GOT3 (cell line): Measurements from ENCODE around the gene RAB11FIP2.

Experiments used
- DNase-seq: peaks from one replicate; lab custom pipeline; 2025; ENCODE audit warnings: mixed read lengths; lab: John Stamatoyannopoulos, UW

RAB11FIP2 gene

DNA sequence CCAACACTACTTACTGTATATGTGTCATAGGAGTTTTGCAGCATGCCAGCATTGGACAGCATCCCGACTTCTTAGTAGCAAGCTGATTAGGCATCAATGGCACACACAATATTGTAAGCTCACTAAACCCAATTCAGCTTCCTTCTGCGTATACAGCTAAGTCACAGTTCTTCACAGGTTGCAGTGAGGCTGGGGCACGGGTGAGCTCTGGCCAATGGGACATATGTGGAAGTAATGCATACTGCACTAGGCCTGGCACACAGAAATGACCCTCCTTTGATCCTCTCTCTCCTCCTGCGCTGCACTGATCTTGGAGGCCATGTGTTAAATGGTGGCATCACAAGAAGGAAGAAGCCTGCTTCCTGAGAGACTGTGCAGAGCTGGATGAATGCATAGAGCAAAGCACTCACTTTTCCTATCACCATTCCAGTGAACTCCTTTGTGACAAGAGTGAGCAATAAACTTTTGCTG lies 11.9 kb downstream of the RAB11FIP2 start:
- no peak for DNase-seq

DNA sequence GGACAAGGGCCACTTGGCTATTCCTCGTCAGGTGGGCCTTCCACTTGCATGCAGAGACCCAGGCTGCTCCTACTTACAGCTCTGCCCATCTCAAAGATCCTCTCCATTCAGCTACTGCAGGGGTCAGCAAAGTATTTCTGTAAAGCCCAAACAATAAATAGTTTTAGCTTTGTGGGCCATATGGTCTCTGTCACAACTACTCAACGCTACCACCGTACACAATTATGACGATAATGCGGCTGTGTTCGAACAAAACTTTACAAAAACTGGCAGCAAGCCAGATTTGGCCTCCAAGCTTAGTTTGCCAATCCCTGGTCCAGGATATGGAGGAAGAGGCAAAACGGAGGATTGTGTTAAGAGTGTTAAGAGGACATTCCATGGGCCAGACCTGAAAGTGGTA lies 12.8 kb downstream of the RAB11FIP2 start:
- DNase-seq: no peak

DNA sequence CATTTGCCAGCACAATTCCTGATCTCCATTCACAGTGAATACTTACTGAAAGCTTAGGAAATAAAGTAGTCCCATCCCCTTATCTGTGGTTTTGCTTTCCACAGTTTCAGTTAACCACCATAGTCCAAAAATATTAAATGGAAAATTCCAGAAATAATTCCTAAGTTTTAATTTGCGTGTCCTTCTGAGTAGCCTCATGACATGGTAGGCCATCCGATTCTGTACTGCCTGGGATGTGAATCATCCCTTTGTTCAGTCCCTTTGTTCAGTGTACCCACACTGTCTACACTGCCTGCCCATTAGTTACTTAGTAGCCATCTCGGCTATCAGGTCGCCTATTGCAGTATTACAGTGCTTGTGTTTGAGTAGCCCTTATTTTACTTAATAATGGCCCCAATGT lies 14.2 kb downstream of the RAB11FIP2 start:
- DNase-seq: no peak

DNA sequence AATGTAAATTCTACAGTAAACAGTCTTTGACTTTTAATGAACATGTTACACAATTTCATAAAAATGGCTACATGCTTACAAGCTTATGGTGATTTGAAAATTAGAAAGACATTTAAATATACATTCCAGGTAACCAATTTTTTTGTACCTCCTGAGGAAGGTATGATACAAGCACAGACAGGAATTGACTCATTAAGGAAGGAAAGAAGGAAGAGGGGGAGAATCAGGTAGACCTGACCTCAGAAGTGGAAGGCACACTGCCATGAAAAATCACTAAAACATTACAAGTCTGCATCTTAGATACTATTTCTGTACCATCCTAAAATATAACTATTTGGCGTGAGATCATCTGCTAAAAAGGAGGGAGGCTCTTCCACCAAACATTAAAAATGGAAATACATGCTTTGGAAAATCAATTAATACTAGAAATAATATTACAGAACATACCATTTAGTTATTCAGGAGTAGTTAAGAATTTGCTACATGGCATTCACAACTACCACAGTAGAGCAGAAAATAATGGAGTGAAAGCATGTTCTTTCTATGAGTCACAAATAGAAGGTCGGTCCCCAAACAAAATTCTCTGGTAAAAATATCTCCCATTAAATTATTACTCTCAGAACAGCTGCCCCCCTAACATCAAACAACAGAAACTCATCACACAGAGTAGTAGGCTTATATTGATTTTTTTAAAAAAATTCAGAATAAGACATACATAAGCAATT lies 15.2 kb downstream of the RAB11FIP2 start:
- no peak for DNase-seq

DNA sequence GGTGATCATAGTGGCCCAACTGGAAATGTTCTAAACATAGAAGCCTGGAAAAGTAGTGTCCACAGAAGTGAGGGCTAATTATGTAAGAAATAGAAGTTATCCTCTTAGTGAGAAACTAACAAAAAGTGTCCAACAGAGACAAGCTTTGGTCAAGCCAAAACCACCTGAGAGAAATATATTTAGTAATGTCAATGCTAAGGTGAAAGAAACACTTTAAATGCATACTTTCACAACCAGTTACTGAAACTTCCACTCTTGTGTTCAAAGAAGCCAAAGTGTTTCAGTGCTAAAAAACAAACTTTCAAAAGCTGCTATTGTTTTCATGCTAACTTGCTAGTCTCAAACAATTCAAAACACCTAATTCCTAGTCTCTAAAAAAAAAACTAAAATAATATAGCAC lies 18.1 kb downstream of the RAB11FIP2 start:
- no peak for DNase-seq

DNA sequence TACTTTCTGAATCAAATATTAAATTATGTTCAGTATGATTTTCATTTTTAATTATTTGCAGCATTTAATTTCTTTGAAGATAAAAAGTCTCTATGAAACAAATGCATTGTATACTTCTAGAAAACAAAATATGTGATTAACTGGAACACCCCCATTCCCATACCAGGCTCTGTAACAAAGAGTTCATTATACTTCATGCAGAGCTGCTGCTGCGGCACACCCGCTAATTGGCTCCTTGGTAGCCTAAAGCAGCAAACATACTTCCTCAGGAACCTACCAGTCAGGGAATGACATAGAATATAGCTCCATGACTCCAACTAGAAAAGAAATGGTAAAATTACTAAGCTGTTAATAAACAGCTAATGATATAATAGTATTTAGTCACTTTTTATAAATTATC lies 19.3 kb downstream of the RAB11FIP2 start:
- no peak for DNase-seq

DNA sequence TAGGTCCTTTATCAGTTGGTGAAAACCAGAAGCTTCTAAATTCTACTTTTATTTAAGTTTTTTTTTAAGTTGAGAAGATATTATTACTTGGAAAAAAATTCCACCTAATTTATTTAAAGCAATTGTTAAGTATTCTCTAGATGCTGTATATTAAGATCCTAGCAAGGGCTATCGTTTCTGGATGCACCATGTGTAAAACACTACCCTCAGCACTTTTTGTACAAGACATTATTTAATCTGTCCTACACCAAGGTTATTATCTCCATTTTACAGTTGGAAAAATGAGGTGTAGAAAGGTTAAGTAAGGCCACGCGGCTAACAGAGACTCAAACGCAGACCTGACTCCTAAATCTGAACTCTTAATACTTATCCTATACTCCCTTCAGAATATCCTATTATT lies 19.8 kb downstream of the RAB11FIP2 start:
- no peak for DNase-seq

DNA sequence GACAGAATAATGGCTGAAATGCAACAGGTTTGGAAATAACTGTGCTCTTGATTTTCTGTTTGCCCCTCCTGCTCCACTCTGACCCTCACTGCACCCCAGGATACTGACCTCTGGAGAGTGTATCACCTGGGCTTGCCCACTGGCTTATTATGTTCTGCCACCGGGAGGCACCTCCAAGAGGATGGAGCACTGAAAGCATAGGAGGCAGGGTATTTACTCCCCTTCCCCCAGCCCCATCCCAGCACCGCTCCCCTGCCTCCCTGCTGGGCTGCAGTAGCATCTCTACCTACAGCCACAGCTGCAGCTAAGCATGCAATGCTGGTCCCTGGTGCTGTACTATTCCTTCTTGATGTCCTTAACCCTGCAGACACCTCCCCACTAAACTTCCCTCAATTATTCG lies 26.4 kb downstream of the RAB11FIP2 start:
- no peak for DNase-seq

DNA sequence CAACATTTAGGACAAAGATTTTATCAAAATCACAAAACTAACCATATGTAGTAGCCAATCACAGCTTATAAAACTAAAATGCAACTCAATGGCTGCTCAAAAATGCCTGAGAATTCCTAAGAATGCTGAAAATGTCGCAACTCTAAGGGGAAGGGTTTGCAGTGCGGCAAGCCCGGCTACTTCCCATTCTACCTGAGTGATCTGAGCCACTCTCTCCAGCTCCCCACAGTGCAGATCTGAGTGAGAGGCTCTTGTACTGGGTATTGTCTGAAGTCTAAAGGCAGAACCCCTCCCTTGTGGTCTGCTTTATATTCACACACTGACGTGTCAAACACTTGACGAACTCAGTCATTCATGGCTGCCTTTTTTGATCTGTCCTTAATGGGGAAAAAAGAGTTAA lies 28.9 kb downstream of the RAB11FIP2 start:
- no peak for DNase-seq

DNA sequence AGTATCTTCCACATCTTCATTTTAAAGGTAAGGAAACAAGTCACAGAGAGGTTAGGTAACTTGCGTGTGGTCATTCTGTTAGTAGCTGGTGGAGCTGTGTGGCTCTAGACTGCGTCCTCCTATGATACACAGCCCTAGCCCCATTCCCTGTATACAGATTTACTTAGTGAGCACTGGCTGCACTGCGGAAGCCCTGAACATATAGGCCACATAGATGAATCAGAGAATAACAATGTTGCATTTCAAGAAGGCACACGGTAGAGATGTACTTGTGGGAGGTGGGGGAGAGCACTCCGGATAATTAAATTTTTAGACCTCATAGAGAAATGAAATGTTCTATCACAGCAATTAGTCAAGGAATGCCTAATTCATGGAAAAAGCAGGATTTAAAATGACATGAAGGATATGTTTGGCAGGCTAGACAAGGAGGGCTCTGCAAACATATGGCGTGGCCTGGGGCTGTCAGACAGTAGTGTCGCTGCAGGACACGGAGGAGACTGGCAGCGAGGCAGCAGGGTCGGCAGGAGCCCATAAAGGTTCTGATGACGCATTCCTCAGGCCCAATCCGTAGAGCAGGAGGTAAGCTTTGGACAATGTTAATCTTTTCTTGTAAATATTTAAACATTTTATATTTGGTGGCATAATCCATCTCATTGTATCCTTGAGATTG lies 29.5 kb downstream of the RAB11FIP2 start:
- no peak for DNase-seq

DNA sequence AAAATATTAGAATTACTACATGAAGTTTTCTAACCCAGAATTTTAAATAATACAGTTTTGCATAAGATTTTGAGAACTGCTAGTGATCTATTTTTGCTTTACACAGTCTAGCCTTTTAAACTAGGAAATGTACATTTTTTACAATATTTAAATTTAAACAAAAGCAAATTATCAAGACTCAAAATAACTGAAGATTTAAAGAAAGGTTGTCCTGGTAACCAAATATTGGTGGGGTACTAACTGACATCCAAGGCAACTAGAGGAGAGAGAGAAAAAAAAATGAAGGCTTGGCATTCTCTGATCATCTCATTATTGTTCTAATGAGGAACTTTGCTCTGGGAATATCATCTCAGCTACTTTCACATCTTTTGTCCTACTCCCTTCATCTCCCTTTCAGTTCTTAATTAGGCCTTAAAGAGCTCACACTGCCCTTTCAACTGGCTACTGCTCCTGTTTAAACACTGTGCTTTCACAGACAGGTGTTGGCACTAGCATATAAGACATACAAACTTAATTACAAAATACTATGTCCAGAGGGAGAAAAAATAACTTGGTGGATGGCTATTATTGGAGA lies 33.7 kb downstream of the RAB11FIP2 start:
- DNase-seq: no peak

DNA sequence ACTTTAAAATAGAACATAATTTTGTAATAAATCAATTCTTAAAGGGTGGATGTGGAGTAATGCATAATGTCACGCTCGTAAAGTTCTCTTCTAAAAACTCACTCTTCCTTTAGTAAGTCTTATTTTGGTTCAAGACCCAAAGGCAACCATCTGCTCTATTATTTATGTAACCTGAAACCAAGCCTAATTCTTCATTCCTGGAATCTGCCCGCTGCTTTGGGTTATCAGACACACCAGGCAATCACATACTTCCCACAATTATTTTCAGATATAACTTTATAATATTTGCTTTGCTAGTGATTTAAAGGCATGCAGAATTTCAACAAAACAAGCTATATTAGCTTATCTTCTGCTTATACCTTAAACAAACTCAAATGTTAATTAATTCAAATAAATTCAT lies 39.0 kb downstream of the RAB11FIP2 start:
- DNase-seq: no peak

DNA sequence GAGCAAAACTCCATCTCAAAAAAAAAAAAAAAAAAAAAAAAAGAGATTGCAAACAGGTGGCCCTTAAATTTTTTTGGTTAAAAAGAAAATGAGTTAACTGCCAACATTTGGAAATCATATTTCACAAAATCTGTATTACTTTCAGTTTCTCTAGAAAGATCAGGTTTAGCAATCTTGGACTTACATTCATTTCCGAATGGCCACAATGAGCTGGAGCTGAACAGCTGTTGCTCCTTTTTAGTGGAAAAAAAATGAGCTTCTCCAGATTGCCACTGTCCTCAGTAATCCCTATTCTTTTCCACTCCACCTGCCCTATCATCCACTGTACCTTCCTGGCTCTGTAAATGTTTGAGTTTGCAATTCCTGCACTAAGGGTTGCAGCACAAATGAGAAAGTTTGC lies 43.6 kb downstream of the RAB11FIP2 start:
- DNase-seq: no peak

DNA sequence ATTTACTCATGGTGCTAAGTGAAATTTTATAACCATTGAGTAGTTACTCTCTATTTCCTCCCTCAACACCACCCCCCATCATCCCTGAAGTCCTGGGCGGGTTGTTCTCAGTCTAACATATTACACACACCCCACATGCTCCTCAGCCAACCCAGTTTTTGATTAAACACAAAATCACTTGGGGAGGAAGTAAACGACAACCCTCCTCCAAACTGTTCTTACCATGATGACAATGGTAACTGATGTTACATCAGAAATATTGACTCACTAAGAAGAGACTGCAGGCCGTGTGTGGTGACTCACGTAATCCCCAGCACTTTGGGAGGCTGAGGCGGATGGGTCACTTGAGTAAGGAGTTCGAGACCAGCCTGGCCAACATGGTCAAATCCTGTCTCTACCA lies 44.2 kb downstream of the RAB11FIP2 start:
- no peak for DNase-seq

DNA sequence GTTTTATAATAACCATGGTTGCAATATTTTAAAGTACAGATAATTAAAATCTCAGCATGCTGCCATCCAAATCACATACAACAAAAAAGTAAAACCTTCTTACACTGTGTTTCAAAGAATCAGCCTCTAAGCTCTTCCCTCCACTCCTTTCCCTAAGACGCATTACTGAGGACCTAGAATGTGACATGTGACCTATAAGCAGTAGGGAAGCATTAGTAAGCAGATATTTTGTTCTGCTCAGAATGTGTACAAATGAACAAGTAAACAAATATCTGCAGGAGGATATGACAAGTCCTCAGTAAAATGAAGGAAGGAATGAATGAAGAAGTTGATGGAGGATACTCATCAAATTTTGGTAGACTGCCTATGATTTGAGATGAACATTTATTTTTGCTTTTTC lies 49.1 kb downstream of the RAB11FIP2 start:
- DNase-seq: no peak

DNA sequence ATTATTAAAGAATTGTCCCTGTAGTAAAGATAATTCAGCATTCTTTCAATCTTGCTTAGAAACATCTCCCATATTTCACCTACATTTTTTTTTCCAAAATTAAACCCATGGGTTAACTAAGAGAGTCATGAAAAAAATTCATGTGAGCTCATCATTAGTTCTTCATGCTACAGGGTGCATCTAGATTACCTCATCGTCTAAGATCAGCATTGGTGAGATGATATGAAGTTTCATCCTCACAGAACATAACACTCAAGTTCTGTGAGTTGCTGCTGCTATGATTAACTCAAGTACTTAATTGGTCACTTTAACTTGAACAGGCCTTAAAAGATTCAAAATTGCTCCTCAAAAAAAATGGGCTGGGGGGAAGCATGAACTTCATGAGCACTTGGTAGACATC lies 50.0 kb downstream of the RAB11FIP2 start:
- DNase-seq: no peak

DNA sequence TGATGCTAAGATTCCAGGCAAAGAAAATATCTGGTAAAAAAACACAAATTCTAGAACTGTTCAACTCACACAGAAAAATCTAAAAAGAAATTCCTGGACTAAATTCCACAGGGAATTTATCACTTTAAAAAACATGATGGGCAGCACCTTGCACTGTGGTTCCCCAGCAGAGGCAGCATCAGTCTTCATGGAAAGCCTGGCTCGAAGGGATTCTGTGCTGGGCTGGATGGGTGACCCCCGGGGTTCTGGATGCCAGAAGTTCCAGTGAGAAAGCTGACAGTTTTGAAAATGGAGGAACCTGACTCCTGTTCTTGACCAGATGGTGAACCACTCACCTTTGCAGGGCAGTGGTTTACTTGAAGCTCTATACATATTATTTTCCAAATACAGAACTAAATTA lies 52.0 kb downstream of the RAB11FIP2 start:
- no peak for DNase-seq

DNA sequence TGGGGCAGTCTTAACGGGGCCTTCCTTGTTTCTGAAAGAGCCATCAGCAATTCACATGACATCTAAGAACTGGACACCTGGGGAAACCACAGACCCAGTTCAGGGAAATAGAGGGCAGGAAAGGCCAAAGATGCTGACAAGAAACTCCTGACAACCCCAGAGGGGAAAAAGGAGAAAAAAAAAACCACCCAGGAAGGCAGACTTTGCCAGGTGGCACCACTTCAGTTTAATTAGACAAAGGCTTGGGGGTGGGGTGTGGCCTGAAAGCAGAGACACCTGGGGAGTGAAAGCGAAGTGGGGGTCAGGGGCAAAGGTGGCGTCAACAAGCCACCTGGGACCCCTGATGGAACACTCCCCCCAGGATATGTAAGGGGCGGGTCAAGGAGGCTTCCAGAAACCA lies 53.6 kb downstream of the RAB11FIP2 start:
- no peak for DNase-seq

DNA sequence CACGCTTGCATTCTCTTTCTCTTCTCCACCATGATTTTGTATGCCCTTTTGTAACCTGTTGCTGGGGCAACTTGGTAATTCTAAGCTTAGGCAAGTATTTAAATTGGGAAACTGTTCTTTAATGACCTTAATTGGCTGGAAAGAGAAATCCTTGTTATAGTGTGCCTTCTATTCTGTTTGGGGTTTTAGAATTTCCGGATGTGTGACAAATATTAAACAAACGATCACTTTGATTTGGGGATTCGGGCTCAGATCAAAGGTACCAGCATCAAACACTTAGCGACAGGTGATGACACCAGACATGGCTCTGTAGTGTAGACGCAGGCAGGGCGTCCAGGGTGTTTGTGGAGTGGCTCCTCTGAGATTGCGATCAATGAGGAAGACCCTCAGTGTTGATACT lies 55.0 kb downstream of the RAB11FIP2 start:
- DNase-seq: no peak

DNA sequence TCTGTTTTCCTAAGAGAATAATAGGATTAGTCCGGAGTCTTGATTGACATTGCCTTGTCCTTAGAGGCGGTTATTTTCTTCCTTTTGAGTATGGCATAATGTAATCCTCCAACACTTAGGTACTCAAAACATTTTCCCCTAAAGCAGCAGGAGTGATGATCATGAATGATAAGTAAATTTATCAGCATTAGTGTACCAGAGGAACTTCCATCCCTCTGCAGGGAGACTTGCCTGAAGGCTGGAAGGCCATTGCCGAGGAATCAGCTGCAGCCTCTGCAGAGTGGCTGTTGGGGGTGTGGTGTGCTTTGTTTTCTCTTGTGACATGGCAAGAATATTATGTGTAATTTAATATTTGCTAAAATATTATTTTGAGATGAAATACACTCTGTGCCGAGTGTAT lies 56.8 kb downstream of the RAB11FIP2 start:
- DNase-seq: no peak

DNA sequence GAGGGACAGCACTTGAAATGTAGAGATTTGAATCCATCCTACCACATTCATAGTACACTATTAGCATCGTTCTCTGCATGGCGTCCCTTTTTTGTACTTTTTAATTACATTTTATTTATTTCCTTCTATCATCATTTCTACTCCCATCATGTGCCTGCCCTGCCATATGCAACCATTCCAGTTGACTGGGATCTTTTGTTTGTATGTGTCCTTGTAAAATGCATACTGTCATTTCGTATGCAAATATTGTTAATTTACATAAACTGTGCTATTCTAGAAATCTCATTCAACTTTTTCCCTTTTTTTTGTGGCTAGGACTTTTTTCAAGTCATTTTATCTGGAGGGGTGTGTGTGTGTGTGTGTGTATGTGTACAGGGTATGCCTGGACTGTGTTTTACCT lies 57.9 kb downstream of the RAB11FIP2 start:
- no peak for DNase-seq

DNA sequence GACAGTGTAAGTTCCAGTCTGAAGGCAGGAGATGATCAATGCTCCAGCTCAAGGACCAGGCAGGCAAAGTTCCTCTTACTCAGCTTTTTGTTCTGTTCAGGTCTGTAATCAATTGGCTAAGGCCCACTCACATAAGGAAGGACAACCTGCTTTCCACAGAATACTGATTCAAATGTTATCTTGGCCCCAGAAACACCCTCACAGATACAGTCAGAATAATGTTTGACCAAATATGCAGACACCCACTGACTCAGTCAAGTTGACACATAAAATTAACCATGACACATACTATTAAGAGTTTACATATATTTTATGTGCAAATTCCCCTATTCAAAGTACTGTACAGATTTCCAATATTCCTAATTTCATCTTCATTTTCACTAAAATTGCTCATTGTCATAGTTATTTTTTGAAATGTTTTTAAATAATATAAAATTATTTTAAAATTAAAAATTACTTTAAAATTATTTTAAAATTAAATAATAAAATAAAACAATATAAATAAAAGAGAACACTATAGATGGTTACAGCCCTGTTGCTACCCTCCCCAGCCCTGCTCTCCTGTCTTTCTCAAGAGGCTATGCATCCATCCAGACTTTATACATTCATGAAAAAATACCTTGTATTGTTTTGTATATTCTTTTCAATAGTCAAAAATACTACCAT lies 59.4 kb downstream of the RAB11FIP2 start:
- no peak for DNase-seq

DNA sequence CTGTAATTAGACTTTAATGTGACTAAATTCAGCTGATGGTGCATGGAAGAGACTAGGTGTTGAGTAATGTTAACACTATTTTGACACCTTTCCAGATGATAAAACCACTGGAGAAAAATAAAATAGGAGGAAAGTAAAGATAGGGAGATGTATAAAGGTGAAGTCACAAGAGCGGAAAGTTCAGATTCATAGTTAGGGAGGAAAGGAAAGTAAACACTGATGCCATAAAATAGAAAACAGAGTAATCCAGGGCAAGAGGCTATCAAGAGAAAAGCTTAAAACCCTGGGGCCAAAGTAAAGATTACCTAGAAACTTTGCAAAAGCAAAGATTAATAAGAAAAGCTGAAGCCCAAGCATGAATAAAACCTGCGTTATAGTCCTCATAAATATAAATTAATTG lies 62.8 kb downstream of the RAB11FIP2 start:
- no peak for DNase-seq
